KBM-7 (cell line): ENCODE data around the gene SHISAL2A.

Source experiments
- DNase-seq: peaks from one replicate; pipeline ENCODE4 v3.0.0-alpha.2; 2015
- in situ Hi-C: fragments of 300-500 bp; cut with MboI; formaldehyde crosslinking; loops from 2 replicates; pipeline ENCODE4 v1.14.3; 2020; ENCODE audit warnings: low sequenced_read_pairs, low pct_unique_long_range_greater_than_20kb, mixed read lengths

The SHISAL2A gene

GRCh38 chr1:52702886-52703787 lies 70.2 kb downstream of the SHISAL2A start:
- DNase-seq, result no peak
- in situ Hi-C loops, result loop anchor here (25.0 kb wide), 1 partner anchor 484 kb away; the partner anchor contains the start of gene CPT2

GRCh38 chr1:52706136-52706670 lies 73.2 kb downstream of the SHISAL2A start:
- in situ Hi-C loops, result loop anchor here (25.0 kb wide), 1 partner anchor 481 kb away; the partner anchor contains the start of gene CPT2
- DNase-seq, result peak; percentile 61
